D721Med (cell line): Measurements from ENCODE around the gene TBC1D22A.

ENCODE experiments used
- DNase-seq: peaks from one replicate; pipeline ENCODE4 v3.0.0; 2011; ENCODE audit warnings: low spot score; ENCODE audit not compliant: insufficient read length
- FAIRE-seq: peaks from 2 replicates; lab custom pipeline; 2011; peaks lifted over from hg19 to GRCh38; lab: Jason Lieb, UNC
- TF ChIP-seq, protein P1 (sequence below): IDR thresholded peaks from 2 replicates; pipeline ENCODE4 v1.5.1; 2012; ENCODE audit warnings: mild to moderate bottlenecking, control low read depth; ENCODE audit not compliant: insufficient read depth; ENCODE audit errors: missing control alignments

The TBC1D22A gene

GRCh38 chr22:47052236-47053012 lies 290.0 kb downstream of the TBC1D22A start:
- DNase-seq = no peak
- TF ChIP-seq, protein P1, sequence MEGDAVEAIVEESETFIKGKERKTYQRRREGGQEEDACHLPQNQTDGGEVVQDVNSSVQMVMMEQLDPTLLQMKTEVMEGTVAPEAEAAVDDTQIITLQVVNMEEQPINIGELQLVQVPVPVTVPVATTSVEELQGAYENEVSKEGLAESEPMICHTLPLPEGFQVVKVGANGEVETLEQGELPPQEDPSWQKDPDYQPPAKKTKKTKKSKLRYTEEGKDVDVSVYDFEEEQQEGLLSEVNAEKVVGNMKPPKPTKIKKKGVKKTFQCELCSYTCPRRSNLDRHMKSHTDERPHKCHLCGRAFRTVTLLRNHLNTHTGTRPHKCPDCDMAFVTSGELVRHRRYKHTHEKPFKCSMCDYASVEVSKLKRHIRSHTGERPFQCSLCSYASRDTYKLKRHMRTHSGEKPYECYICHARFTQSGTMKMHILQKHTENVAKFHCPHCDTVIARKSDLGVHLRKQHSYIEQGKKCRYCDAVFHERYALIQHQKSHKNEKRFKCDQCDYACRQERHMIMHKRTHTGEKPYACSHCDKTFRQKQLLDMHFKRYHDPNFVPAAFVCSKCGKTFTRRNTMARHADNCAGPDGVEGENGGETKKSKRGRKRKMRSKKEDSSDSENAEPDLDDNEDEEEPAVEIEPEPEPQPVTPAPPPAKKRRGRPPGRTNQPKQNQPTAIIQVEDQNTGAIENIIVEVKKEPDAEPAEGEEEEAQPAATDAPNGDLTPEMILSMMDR = no peak
- no peak for FAIRE-seq

DNA sequence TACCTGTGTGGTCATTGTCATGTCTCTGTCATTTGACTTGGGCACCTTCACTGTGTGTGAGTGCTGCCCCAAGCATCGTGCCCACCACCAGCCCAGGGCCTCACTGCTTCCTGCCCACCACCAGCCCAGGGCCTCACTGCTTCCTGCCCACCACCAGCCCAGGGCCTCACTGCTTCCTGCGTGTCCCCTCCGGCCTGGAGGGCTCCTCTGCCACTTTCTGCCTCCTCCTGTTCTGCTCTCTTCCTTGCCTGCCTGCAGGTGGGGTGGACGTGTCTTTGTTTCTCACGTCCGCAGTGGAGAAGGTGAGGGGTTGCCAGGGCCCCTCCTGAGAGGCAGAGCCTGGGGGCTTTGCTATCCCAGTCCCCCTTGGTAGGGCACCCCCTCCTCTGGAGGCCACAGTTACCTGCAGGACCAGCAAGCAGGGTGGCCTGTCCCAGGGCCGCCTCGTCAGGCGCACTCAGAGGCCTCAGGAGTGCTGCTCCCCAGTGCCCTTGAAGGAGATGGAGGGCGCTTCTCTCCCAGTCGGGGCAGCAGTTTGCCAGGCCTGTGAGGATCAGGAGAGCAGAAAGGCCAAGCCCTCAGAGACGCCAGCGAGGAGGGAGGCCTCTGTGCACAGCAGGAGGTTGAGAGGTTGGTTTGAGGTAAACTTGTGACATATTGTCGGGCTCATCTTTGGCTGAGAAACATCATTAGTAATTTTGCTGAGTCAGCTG lies 290.7 kb downstream of the TBC1D22A start:
- TF ChIP-seq, protein P1 = no peak
- FAIRE-seq (no peak), DNase-seq (no peak)

DNA sequence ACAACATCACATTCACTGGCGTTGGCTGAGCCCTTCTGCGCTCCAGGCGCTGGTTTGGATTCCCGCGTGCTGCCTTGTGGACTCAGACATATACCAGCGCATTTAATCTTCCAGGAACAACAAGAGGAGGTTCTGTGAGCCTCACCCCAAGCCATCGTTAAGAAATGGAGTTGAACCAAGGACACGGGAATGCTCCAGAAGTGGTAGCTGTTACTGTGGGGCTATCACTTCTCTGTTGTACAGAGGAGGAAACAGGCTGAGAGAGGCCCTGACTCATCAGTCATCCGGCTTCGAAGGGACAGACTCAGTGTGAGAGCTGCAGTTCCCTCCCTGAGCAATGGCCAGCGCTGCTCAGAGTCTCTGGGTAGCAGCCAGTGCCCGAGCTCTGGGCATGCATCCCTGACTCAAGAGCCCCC lies 291.3 kb downstream of the TBC1D22A start:
- no peak for DNase-seq
- FAIRE-seq = no peak
- TF ChIP-seq, protein P1 = no peak

DNA sequence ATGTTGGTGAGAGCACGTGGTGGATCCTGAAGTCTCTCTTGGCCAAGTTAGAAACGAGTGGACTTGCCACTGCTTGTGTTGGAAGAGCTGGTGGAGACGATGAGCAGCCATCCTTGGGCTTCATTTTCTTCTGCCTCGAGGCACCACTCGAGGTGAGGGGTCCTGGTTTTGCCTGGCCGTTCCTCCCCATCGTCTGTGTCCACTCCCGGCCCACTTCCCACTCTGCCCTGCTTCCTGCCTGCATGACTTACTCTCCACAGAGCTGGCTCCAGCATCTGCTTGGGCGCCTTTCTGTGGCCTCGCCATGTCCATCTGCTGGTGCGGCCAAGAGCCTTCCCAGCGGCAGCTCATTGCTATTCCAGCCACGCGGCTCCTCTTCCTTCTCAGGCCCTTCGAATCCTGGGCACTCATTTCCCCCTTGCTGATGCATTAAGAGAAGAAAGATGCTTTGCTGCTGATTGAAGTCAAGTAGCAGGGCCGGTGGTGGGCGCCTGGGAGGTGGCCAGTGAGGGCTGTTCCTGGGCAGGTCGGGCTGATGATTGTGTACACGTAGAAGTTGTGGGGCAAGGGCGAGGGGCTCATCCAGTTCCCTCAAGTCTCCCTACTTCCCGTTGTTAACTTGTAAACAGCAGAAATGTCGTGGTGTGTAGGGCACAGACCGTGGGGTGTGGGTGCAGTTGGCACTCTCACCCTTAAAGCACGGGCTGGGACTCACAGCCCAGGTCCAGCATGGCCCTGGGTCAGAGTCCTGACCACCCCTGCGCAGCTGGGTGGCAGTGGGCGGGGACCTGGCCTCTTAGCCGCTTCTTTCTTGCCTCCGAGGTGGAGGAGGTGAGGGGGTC lies 292.0 kb downstream of the TBC1D22A start:
- DNase-seq (no peak), FAIRE-seq (no peak)
- TF ChIP-seq, protein P1 = no peak

GRCh38 chr22:47055073-47055355 lies 292.6 kb downstream of the TBC1D22A start:
- TF ChIP-seq, protein P1 = no peak
- no peak for FAIRE-seq
- DNase-seq = no peak

- TF ChIP-seq, protein P1 = no peak
- no peak for FAIRE-seq
These were observed 293.0 kb downstream of the TBC1D22A start for GRCh38 chr22:47055461-47055860.

DNA sequence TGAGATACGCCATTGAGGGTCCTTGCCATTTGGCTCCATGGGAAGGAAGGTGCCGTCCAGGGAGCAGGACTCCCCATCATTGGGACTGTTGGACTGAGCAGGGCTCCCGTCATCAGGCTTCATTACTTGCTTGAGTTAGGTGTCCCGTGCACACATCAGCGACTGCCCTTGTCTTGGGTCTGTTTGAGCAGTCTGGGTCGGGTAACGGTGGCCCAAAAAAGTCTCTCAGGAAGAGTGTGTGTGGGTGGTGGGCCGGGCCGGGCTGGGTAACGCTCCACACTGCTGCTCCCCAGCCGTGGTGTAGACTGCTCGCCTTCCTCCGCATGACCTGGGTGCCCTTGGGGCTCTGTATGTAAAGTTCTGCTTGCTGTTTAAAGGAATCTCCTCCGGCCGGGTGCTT lies 293.5 kb downstream of the TBC1D22A start:
- DNase-seq = no peak
- TF ChIP-seq, protein P1 = no peak
- no peak for FAIRE-seq

More at GRCh38 chr22:47055461-47055860, 293.0 kb downstream of the TBC1D22A start:
- DNase-seq = no peak
